Measurements from ENCODE around the gene NTRK1. TPM values are rescaled to one million over a fixed set of nuclear protein-coding genes. Genes with fewer than 3 reads are reported as not detected.
A peak's percentile ranks its signal among the peaks of the same experiment; 100 is the strongest.

The NTRK1 gene
- total RNA-seq, 8 experiments from 2014 or later: 0.27 to 2.5 (median 0.61) TPM; not detected in 1

GRCh38 chr1:156841295-156841855, 19.3 kb upstream of the NTRK1 start:
- WGBS, 10 experiments: 56 to 82% (median 77%) methylated on average over 3 to 7 of the region's 16 CpGs; no CpG with 5 or more reads in 7 of the 10 experiments
- H3K4me3 ChIP-seq: no peak overlapping the region
- ATAC-seq (replicated peaks in 6 of 8): peak in 1 of 8 experiments; percentile 74
- in situ Hi-C loops (cut with MboI; ENCODE audit: low pct_unique_long_range_greater_than_20kb in 2 of 9, low sequenced_read_pairs in 9 of 9, unreplicated experiment in 9 of 9): no loop called here
- H3K27ac ChIP-seq: no peak overlapping the region
- peaks cover 22 to 26% of the 10 kb centered on the region in 2 donors for H3K4me1 ChIP-seq (replicated peaks in 1 of 2)

GRCh38 chr1:156842618-156843300, 17.9 kb upstream of the NTRK1 start:
- peaks cover 22 to 26% of the 10 kb centered on the region in 2 donors for H3K4me1 ChIP-seq (replicated peaks in 1 of 2)
- H3K27ac ChIP-seq: no peak overlapping the region
- WGBS, 10 experiments: 33 to 100% (median 58%) methylated on average over 2 to 9 of the region's 9 CpGs; no CpG with 5 or more reads in 2 of the 10 experiments
- no peak for ATAC-seq (replicated peaks in 6 of 8)
- in situ Hi-C loops (cut with MboI; ENCODE audit: low pct_unique_long_range_greater_than_20kb in 2 of 9, low sequenced_read_pairs in 9 of 9, unreplicated experiment in 9 of 9): no loop called here
- H3K4me3 ChIP-seq: no peak overlapping the region

- Histone ChIP-seq H3K27ac (no peak overlapping the region), H3K4me1 (replicated peaks in 1 of 2) (peaks cover 20 to 33% of the 10 kb centered on the region in 2 donors), H3K4me3 (no peak overlapping the region)
- no peak for ATAC-seq (replicated peaks in 6 of 8)
- in situ Hi-C loops (cut with MboI; ENCODE audit: low pct_unique_long_range_greater_than_20kb in 2 of 9, low sequenced_read_pairs in 9 of 9, unreplicated experiment in 9 of 9): no loop called here
- WGBS, 10 experiments: 20 to 51% (median 42%) methylated on average over 1 to 4 of the region's 6 CpGs; no CpG with 5 or more reads in 4 of the 10 experiments
Observed at GRCh38 chr1:156844102-156844501, 16.6 kb upstream of the NTRK1 start.

GRCh38 chr1:156844638-156845037, 16.0 kb upstream of the NTRK1 start:
- in situ Hi-C loops (cut with MboI; ENCODE audit: low pct_unique_long_range_greater_than_20kb in 2 of 9, low sequenced_read_pairs in 9 of 9, unreplicated experiment in 9 of 9): no loop called here
- no peak overlapping the region for H3K4me3 ChIP-seq
- ATAC-seq (replicated peaks in 6 of 8): no peak

GRCh38 chr1:156845055-156845952, 15.4 kb upstream of the NTRK1 start:
- ATAC-seq (replicated peaks in 6 of 8): peak in 5 of 8 experiments; percentile 16 to 46 (median 22)

More at GRCh38 chr1:156844638-156845037, 16.0 kb upstream of the NTRK1 start:
- WGBS, 10 experiments: 0 to 55% (median 22%) methylated on average over 2 to 13 of the region's 14 CpGs; no CpG with 5 or more reads in 5 of the 10 experiments
- Histone ChIP-seq H3K27ac (no peak overlapping the region), H3K4me1 (replicated peaks in 1 of 2) (peaks cover 15 to 28% of the 10 kb centered on the region in 2 donors)

GRCh38 chr1:156845953-156846545, 14.6 kb upstream of the NTRK1 start:
- WGBS, 10 experiments: 26 to 100% (median 48%) methylated on average over 1 to 14 of the region's 18 CpGs; no CpG with 5 or more reads in 4 of the 10 experiments

More at GRCh38 chr1:156845055-156845952, 15.4 kb upstream of the NTRK1 start:
- Histone ChIP-seq H3K4me3 (no peak overlapping the region), H3K4me1 (replicated peaks in 1 of 2) (peaks cover 8 to 21% of the 10 kb centered on the region in 2 donors), H3K27ac (no peak overlapping the region)
- 2 to 17% (median 6%) methylated on average over 6 to 21 of the region's 69 CpGs; no CpG with 5 or more reads in 6 of the 10 experiments for whole genome bisulfite sequencing, 10 experiments
- in situ Hi-C loops (cut with MboI; ENCODE audit: low pct_unique_long_range_greater_than_20kb in 2 of 9, low sequenced_read_pairs in 9 of 9, unreplicated experiment in 9 of 9): no loop called here

GRCh38 chr1:156846643-156847042, 14.0 kb upstream of the NTRK1 start:
- no peak overlapping the region for H3K27ac ChIP-seq
- peaks cover 3 to 18% of the 10 kb centered on the region in 2 donors for H3K4me1 ChIP-seq (replicated peaks in 1 of 2)
- in situ Hi-C loops (cut with MboI; ENCODE audit: low pct_unique_long_range_greater_than_20kb in 2 of 9, low sequenced_read_pairs in 9 of 9, unreplicated experiment in 9 of 9): no loop called here
- no peak for ATAC-seq (replicated peaks in 6 of 8)
- 72 to 75% methylated on average over 1 to 2 of the region's 5 CpGs; no CpG with 5 or more reads in 8 of the 10 experiments for WGBS, 10 experiments
- H3K4me3 ChIP-seq: no peak overlapping the region

More at GRCh38 chr1:156845953-156846545, 14.6 kb upstream of the NTRK1 start:
- H3K27ac ChIP-seq: no peak overlapping the region
- H3K4me3 ChIP-seq: no peak overlapping the region
- no peak for ATAC-seq (replicated peaks in 6 of 8)
- in situ Hi-C loops (cut with MboI; ENCODE audit: low pct_unique_long_range_greater_than_20kb in 2 of 9, low sequenced_read_pairs in 9 of 9, unreplicated experiment in 9 of 9): no loop called here
- peaks cover 3 to 18% of the 10 kb centered on the region in 2 donors for H3K4me1 ChIP-seq (replicated peaks in 1 of 2)

- no peak overlapping the region for H3K4me3 ChIP-seq
- H3K4me1 ChIP-seq (replicated peaks in 1 of 2): peaks cover 9 to 27% of the 10 kb centered on the region in 2 donors
- WGBS, 10 experiments: 18 to 90% (median 46%) methylated on average over 1 to 6 of the region's 7 CpGs; no CpG with 5 or more reads in 1 of the 10 experiments
- no peak overlapping the region for H3K27ac ChIP-seq
- in situ Hi-C loops (cut with MboI; ENCODE audit: low pct_unique_long_range_greater_than_20kb in 2 of 9, low sequenced_read_pairs in 9 of 9, unreplicated experiment in 9 of 9): no loop called here
- ATAC-seq (replicated peaks in 6 of 8): no peak
Observed at GRCh38 chr1:156847591-156848460, 12.8 kb upstream of the NTRK1 start.

GRCh38 chr1:156848461-156849150, 12.1 kb upstream of the NTRK1 start:
- H3K4me1 ChIP-seq (replicated peaks in 1 of 2): peaks cover 9 to 27% of the 10 kb centered on the region in 2 donors
- WGBS, 10 experiments: 12 to 60% (median 22%) methylated on average over 1 to 14 of the region's 36 CpGs; no CpG with 5 or more reads in 5 of the 10 experiments
- no peak overlapping the region for H3K27ac ChIP-seq
- in situ Hi-C loops (cut with MboI; ENCODE audit: low pct_unique_long_range_greater_than_20kb in 2 of 9, low sequenced_read_pairs in 9 of 9, unreplicated experiment in 9 of 9): no loop called here
- peak in 7 of 8 experiments; percentile 12 to 43 (median 36) for ATAC-seq (replicated peaks in 6 of 8)
- H3K4me3 ChIP-seq: no peak overlapping the region

GRCh38 chr1:156849151-156849496, 11.5 kb upstream of the NTRK1 start:
- WGBS, 10 experiments: 28 to 33% methylated on average over 5 of the region's 23 CpGs; no CpG with 5 or more reads in 8 of the 10 experiments
- Histone ChIP-seq H3K4me3 (no peak overlapping the region), H3K27ac (no peak overlapping the region), H3K4me1 (replicated peaks in 1 of 2) (peaks cover 9 to 27% of the 10 kb centered on the region in 2 donors)
- in situ Hi-C loops (cut with MboI; ENCODE audit: low pct_unique_long_range_greater_than_20kb in 2 of 9, low sequenced_read_pairs in 9 of 9, unreplicated experiment in 9 of 9): no loop called here
- ATAC-seq (replicated peaks in 6 of 8): no peak

- H3K4me3 ChIP-seq: no peak overlapping the region
- H3K4me1 ChIP-seq (replicated peaks in 1 of 2): peaks cover 5 to 20% of the 10 kb centered on the region in 2 donors
- 34 to 86% (median 82%) methylated on average over 4 of the region's 17 CpGs; no CpG with 5 or more reads in 7 of the 10 experiments for WGBS, 10 experiments
- in situ Hi-C loops (cut with MboI; ENCODE audit: low pct_unique_long_range_greater_than_20kb in 2 of 9, low sequenced_read_pairs in 9 of 9, unreplicated experiment in 9 of 9): loop anchor here in 2 of 9 experiments (25.0 kb wide), 1 partner anchor 165 kb away; the partner anchor contains the start of gene NES (in 2 of the 2)
- ATAC-seq (replicated peaks in 6 of 8): peak in 4 of 8 experiments; percentile 2 to 42 (median 27)
- H3K27ac ChIP-seq: no peak overlapping the region
Observed at GRCh38 chr1:156851779-156852417, 8.8 kb upstream of the NTRK1 start.
